ENCODE measurements around the gene ALMS1. TPM values are rescaled to one million over a fixed set of nuclear protein-coding genes. Genes with fewer than 3 reads are reported as not detected.

The ALMS1 gene
- total RNA-seq, 1 donor from 2014 or later = 12.8 TPM

- Histone ChIP-seq H3K4me3 (no peak overlapping the region), H3K27ac (no peak overlapping the region), H3K27me3 (no peaks in the 10 kb centered on the region), H3K9me3 (no peaks in the 10 kb centered on the region), H3K36me3 (no peaks in the 10 kb centered on the region), H3K4me1 (no peaks in the 10 kb centered on the region)
- intact Hi-C loops (cut with DNase I) = no loop called here
- TF ChIP-seq, protein P1, sequence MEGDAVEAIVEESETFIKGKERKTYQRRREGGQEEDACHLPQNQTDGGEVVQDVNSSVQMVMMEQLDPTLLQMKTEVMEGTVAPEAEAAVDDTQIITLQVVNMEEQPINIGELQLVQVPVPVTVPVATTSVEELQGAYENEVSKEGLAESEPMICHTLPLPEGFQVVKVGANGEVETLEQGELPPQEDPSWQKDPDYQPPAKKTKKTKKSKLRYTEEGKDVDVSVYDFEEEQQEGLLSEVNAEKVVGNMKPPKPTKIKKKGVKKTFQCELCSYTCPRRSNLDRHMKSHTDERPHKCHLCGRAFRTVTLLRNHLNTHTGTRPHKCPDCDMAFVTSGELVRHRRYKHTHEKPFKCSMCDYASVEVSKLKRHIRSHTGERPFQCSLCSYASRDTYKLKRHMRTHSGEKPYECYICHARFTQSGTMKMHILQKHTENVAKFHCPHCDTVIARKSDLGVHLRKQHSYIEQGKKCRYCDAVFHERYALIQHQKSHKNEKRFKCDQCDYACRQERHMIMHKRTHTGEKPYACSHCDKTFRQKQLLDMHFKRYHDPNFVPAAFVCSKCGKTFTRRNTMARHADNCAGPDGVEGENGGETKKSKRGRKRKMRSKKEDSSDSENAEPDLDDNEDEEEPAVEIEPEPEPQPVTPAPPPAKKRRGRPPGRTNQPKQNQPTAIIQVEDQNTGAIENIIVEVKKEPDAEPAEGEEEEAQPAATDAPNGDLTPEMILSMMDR (IDR thresholded peaks at IDR 0.05) = no peak
- DNase-seq (ENCODE audit: low spot score in 2 of 2) = no peak
These were observed 15.3 kb upstream of the ALMS1 start for GRCh38 chr2:73370348-73370747.

DNA sequence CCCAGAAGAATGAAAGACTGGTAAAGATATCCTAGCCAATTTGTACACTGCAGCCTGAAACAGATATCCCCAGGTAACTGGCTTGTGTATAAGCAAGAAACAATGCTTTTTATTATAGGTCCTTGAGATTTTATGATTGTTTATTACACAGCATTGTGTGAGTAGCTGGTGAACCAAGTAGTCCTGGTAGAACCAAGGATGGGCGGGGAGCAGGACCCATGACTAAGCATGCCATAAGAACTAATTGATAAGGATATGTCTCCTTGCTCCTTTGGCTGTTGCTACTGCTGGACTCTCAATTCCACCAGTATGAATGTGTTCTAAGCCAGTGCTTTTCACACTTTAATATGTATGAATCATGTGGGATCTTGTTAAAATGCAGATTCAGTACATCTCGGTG lies 12.3 kb upstream of the ALMS1 start:
- Histone ChIP-seq H3K27ac (no peak overlapping the region), H3K4me1 (no peaks in the 10 kb centered on the region), H3K27me3 (no peaks in the 10 kb centered on the region), H3K9me3 (no peaks in the 10 kb centered on the region), H3K4me3 (no peak overlapping the region), H3K36me3 (no peaks in the 10 kb centered on the region)
- TF ChIP-seq, protein P1 (IDR thresholded peaks at IDR 0.05) = no peak
- intact Hi-C loops (cut with DNase I) = no loop called here
- DNase-seq (ENCODE audit: low spot score in 2 of 2) = no peak

DNA sequence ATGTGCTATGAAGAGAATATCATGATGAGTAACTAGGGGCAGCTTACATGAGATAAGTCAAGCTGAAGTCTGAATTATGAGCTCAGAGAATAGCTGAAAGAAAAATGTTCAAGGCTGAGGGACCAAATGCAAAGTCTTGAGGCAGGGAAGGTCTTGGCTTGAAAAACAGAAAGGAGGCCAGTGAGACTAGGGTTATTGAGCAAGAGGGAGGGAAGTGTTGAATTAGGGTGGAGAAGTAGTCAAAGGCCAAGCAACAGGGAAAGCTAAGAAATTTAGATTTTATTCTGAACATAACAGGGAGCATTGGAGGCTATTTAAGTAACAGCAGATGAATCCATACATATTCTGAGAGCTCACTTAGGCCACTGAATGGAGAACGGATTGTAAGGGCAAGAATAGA lies 11.4 kb upstream of the ALMS1 start:
- Histone ChIP-seq H3K27me3 (no peaks in the 10 kb centered on the region), H3K36me3 (no peaks in the 10 kb centered on the region), H3K27ac (no peak overlapping the region), H3K4me1 (no peaks in the 10 kb centered on the region), H3K9me3 (no peaks in the 10 kb centered on the region), H3K4me3 (no peak overlapping the region)
- DNase-seq (ENCODE audit: low spot score in 2 of 2) = no peak
- intact Hi-C loops (cut with DNase I) = no loop called here
- TF ChIP-seq, protein P1 (IDR thresholded peaks at IDR 0.05) = no peak

DNA sequence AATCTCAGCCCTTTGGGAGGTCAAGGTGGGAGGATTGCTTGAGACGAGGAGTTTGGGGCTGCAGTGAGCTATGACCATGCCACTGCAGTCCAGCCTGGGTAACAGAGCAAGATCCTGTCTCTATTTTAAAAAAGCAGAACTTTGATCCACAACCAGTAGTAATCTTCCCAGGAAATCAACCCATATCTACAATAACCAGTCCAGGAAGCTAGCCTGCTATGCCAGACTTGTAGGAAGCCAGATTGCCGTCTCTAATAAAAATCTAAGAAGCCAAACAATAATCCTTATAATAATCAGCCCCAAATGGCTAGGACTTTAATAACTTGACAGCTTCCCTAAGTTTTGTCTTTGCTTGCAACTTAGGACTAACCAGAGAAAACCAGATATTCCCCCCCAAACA lies 9.0 kb upstream of the ALMS1 start:
- Histone ChIP-seq H3K4me1 (no peaks in the 10 kb centered on the region), H3K27ac (no peak overlapping the region), H3K27me3 (no peaks in the 10 kb centered on the region), H3K36me3 (no peaks in the 10 kb centered on the region), H3K4me3 (no peak overlapping the region), H3K9me3 (no peaks in the 10 kb centered on the region)
- no peak for DNase-seq (ENCODE audit: low spot score in 2 of 2)
- TF ChIP-seq, protein P1 (IDR thresholded peaks at IDR 0.05) = no peak
- intact Hi-C loops (cut with DNase I) = no loop called here

DNA sequence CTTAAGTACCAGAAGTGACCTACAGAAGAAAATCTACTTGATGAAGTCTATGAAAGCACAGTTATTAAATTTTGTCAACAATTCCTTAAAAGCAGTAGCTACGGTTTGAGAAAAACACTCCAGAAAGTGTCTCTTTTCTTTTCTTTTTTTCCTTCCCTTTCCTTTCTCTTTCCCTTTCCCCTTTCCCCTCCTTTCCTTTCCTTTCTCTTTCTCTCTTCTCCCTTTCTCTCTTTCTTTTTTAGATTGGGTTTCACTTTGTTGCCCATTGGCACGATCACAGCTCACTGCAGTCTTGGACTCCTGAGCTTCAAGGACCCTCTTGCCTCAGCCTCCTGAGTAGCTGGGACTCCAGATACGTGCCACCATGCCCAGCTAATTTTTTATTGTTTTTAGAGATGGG lies 2.6 kb upstream of the ALMS1 start:
- Histone ChIP-seq H3K27me3 (no peaks in the 10 kb centered on the region), H3K27ac (no peak overlapping the region), H3K4me3 (no peak overlapping the region), H3K9me3 (no peaks in the 10 kb centered on the region), H3K36me3 (no peaks in the 10 kb centered on the region), H3K4me1 (peaks cover 0 to 8% of the 10 kb centered on the region in 2 donors)
- no peak for DNase-seq (ENCODE audit: low spot score in 2 of 2)
- TF ChIP-seq, protein P1 (IDR thresholded peaks at IDR 0.05) = no peak
- intact Hi-C loops (cut with DNase I) = no loop called here

DNA sequence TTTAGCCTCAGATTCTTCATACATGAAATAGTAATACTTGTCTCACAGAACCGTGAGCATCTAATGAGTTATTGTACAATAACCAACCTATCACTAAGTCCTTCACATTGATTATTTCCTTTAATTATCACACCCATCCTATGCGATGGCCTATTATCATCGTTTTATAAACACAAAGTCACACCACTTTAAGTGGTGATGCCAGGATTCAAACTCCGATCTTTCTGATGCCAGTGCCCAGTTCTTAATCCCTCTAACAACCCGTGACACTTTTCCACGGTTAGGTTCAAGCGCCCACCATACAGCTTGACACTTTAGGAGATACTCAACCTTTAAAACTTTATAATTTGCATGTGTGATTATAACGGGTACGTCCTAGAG lies 523 bp upstream of the ALMS1 start:
- no peak for DNase-seq (ENCODE audit: low spot score in 2 of 2)
- intact Hi-C loops (cut with DNase I) = loop anchor here (1.0 to 5.0 kb wide), 4 partner anchors 33 to 1462 kb away; partner anchors contain the start of genes RAB11FIP5 and TPRKB
- peak overlapping the region; percentile 69 to 86 for H3K4me3 ChIP-seq
- peaks cover 0 to 8% of the 10 kb centered on the region in 2 donors for H3K4me1 ChIP-seq
- no peaks in the 10 kb centered on the region for H3K36me3 ChIP-seq
- H3K27me3 ChIP-seq = no peaks in the 10 kb centered on the region
- H3K27ac ChIP-seq = peak overlapping the region; percentile 80 to 86
- H3K9me3 ChIP-seq = no peaks in the 10 kb centered on the region
- TF ChIP-seq, protein P1 (IDR thresholded peaks at IDR 0.05) = no peak
